Activated CD4-positive, alpha-beta T cell treated with anti-CD3 and anti-CD28 coated beads for 48 hours (primary cell): ENCODE results near the gene FAM184B.

Source experiments
- DNase-seq: peaks from one replicate; pipeline ENCODE4 v3.0.0-alpha.2; 2020

Gene FAM184B

GRCh38 chr4:17771284-17771908, 10.0 kb downstream of the FAM184B start:
- no peak for DNase-seq

DNA sequence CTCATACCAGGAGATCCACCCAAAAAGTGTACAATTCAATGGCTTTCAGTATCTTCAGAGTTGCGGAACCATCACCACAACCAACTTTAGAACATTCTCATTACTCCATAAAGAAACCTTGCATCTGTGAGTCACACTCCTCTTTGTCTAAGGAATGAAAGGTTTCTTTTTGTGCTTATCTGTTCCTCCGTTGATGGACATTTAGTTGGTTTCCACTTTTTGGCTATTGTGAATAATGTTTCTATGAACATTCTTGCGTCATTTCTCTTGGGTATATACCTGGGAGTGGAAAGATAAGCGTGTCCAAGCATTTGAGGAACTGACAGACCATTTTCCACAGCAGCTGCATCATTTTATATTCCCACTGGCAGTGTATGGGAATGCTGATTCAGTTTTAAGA, 10.6 kb downstream of the FAM184B start:
- DNase-seq = no peak

DNA sequence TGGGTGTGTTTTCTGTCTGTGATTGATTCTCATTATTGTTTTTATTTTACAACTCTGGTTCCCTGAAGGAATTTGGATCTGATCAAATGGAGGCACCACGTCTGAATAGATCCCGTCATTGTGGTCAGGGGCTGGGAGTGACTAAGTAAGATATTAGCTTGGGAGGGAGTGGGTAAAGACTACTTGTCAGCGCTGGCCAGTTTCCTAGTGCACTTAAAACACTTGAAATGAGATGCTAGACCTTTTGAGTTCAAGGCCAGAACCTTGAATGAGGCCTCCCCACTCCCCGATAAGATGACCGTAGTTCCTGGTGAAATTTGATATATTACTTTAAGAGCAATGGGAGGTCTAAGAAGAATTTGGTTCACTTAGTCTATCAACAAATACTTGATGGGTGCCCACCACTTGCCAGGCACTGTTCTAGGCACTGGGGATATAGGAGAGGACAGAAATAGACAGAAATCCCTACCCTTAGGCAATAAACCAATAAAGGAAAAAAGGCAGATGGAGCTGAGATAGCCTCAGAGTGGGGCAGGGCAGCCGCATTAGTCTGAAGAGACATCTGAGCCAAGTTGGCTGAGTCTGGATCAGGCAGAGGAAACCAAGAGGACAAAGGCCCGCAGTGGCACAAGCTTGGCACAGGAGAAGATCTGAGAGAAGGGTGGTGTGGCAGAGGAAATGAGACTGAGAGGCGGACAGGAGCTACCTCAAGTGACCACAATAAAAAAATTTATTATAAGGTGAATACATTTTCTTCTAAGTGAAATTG, 11.8 kb downstream of the FAM184B start:
- no peak for DNase-seq

- DNase-seq = no peak
Measured at GRCh38 chr4:17766826-17767458, 14.5 kb downstream of the FAM184B start.

DNA sequence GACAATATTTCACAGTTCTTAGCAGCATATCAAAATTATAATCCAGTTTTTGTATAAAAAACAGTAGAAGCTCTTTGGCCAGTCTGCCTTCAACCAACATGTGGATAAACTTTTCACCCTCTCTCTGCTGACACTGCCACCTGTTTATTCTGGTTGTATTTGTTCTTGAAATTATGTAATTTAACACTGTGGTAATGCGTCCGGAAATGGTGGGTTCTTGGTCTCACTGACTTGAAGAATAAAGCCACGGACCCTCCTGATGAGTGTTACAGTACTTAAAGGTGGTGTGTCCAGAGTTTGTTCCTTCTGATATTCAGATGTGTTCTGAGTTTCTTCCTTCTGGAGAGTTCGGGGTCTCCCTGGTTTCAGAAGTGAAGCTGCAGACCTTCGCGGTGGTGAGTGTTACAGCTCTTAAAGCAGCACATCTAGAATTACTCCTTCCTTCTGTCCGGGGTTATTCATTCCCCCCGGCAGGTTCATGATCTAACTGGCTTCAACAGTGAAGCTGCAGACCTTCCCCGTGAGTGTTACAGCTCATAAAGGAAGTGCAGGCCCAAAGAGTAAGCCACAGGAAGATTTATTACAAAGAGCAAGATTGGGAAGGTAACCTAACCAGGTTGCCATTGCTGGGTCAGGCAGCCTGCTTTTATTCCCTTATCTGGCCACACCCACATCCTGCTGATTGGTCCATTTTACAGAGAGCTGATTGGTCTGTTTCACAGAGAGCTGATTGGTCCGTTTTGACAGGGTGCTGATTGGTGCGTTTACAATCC, 15.7 kb downstream of the FAM184B start:
- DNase-seq = no peak

DNA sequence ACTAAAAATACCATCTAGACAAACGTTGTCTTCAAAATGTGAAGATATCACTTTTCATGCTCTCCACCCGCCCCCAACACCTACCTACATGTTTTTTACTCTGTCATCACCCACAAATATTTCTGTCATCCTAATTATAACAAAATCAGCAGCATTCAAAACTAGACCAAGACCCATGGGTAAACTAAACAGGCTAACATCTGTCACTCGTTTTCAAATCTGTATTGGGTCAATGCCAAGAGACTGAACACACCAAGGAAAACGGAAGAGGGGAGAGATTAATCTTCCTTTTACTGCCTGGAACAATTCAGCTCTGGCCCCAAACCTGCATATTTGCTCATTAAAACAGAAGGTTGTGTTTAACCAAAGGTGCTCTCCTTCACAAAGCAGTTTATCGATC, 17.5 kb downstream of the FAM184B start:
- no peak for DNase-seq

- no peak for DNase-seq
Measured at GRCh38 chr4:17763416-17763815, 18.0 kb downstream of the FAM184B start.

GRCh38 chr4:17762726-17763125, 18.7 kb downstream of the FAM184B start:
- DNase-seq = no peak

- no peak for DNase-seq
Measured at GRCh38 chr4:17761062-17761461, 20.4 kb downstream of the FAM184B start.

- DNase-seq = no peak
Measured at GRCh38 chr4:17760626-17761025, 20.8 kb downstream of the FAM184B start.

- no peak for DNase-seq
Measured at GRCh38 chr4:17758485-17758884, 22.9 kb downstream of the FAM184B start.

GRCh38 chr4:17757621-17758020, 23.8 kb downstream of the FAM184B start:
- DNase-seq = no peak

DNA sequence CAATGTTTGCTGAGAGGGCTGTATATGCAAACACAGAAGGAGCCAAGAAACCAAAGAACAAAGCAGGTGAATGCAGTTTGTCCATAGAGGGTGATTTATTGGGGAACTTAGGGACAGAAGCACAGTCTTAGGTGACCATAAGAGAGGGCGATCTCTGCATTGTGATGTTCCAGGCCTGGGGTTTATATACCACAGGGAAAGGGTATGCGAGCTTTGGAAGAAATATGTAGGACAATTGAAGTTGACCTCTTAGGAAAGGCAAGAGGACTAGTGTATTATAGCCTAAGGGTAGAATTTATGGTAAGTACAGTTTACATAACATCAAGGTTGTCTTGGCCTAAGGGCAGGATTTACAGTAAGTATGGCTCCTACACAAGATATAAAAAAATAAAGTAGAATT, 27.8 kb downstream of the FAM184B start:
- DNase-seq = no peak

DNA sequence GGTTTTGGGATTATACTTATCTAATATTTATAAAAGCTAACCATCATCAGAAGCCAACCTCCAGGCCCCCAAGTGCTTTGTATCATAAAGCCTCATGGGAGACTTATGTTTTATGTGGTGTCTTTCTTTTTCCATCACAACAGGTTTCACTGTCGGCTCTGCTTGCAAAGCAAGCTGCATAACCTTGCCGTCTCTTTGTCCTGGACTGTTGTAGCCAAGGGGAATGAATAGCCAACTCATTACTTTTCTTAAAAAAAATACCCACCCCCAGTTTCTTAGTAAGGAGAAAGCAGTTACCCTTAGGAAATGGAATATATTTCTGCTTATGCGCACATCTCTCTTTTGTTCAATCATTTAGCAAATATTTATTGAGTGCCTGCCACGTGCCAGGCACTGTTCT, 40.7 kb downstream of the FAM184B start:
- DNase-seq = no peak

DNA sequence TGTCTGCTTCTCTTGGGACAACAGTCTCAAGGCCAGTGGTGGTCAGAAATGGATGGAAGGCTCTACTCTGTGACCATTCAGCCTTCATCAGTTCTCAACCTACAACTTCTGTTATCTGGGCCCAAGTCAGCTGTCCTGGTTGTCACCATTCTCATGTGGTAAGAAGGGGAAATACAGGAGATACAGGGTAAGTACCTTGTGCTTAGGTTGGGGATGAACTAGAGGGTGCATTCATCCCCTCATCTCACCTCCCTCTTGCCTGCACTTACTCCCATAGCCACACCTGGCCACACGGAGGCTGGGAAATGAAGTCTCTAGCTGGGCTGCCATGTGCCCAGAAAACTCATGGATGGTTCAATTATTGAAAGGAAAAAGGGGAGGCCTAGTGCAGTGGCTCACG, 44.9 kb downstream of the FAM184B start:
- DNase-seq = no peak

DNA sequence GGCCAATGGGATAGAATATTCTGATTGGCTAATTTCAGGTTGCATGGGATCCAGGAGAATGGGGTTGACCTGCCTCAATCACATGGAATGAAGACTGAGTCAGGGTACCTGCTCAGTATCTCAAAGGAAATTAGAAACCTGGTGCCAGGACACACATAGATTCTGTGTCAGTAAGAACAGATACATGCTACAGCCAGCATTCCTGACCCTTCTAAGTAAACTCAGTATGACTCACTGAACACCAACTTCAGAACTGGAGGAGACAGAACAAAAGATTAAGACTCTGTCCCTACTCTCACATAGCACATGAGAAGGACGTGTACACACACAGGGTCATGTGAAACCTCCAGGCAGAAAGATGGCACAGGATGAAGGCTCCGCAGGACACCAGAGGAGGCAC, 54.5 kb downstream of the FAM184B start:
- DNase-seq = no peak

GRCh38 chr4:17723648-17724047, 57.8 kb downstream of the FAM184B start:
- DNase-seq = no peak

GRCh38 chr4:17722356-17722700, 59.1 kb downstream of the FAM184B start:
- no peak for DNase-seq

DNA sequence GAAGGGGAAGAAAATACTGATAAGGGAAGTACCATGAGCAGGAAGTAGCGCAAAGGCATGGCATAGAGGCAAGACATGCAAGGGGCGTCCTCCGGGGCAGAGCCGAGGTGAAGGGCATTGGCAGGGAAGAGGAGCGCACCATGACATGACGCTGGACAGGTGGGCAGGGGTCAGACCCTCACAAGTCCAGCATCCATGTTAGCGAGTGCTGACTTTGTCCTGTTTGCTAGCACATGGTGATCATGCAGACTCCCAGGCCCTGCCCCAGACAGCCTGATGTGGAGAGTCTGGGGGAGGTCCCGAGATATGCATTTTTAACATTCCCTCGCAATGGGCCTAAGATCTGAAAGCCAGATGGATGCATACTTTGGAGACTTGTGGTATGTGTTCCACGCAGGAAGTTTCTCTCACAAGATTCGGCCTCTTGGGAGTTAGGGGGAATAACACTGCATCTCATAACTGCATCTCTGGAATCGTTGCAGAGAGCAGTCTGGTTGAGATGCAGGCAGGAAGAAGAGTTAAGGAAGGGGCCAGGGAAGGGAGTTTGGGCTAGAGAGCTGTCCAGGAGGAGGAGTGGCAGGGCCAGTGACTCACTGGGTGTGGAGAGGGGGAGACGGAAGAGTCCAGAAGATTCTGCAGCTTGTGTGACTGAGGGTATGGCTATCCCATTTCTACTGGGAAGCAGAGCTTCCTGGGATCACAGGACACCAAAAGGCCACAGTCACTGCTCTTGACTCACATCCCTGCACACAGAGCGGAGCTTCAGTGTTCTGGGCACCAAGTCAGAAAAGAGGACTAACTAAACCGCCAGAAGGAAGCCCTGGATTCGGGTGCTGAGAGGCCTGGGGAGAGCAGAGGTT, 59.7 kb downstream of the FAM184B start:
- no peak for DNase-seq

DNA sequence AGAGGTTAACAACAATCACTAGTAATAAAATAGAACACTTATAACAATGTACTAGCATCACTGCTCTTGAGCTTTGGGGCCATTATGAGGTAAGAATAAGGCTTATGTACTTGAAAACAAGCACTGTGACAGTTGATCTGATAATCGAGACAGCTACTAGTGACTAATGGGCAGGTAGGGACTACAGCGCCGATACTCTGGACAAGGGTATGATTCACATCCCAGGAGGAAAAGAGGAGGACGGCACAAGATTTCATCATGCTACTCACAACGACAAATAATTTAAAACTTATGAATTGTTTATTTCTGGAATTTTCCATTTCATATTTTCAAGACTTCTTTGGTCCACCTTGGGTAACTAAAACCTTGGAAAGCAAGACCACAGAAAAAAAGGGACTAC, 62.3 kb downstream of the FAM184B start:
- DNase-seq = no peak

- no peak for DNase-seq
Measured at GRCh38 chr4:17718471-17718870, 63.0 kb downstream of the FAM184B start.

DNA sequence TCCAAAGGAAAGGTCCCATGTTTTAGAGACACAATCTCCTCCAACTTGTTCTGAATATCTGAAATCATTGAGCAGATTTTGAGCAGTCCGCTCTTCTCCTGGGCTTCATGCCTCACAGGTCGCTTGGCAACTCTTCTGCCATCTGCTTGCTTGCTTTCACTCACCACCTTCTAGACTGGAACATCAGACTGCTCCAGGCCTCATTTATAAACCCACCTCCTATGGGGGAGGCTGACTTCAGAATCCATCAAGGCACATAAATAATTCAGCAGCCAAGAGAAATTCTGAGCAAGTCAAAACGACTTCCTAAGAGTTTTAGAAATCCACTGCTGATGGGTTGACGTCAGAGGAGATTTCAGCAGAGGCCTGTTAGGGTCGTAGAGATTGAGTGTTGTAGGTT, 64.1 kb downstream of the FAM184B start:
- no peak for DNase-seq

- DNase-seq = no peak
Measured at GRCh38 chr4:17715511-17715910, 65.9 kb downstream of the FAM184B start.
